ENCODE results near the gene CLMP. TPM values are rescaled to one million over a fixed set of nuclear protein-coding genes. Genes with fewer than 3 reads are reported as not detected.

The CLMP gene
- total and polyA plus RNA-seq, 2 donors (not counting 3 experiments of a cell fraction or from before 2014, with no cell fraction given), result 0.03 to 0.18 TPM

DNA sequence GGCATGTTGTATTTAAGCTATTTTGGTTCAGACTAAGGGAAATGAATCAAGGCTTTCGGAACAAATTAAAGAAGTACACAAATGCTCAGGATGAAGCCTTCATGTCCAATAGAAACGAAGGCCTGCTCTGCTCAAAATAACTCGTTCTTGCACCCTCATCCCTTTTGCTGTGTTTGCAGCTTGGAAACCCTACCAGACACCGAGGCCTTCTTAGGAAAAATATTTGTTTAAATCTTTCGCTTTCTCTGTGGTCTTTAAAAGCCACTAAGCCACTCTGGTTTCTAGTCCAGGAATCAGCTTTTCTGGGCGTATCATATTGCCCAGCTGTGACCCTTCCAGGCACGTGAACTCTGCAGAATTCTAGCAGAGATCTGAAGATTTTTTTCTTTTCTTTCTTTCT, 72.2 kb downstream of the CLMP start:
- H2AFZ ChIP-seq (ENCODE audit: low read depth, low read length), result peak overlapping the region; percentile 97
- peak overlapping the region; percentile 17 for H3K9ac ChIP-seq (replicated peaks; ENCODE audit: extremely low read depth, insufficient read depth, low read length)
- H3K4me2 ChIP-seq (ENCODE audit: insufficient read depth, low read length), result peak overlapping the region; percentile 68
- BruUV-seq (replicated peaks), result no TSS peak
- H3K9me1 ChIP-seq (replicated peaks; ENCODE audit: control insufficient read depth, extremely low read depth, insufficient read depth, low read length), result no peaks in the 10 kb centered on the region
- H3K27ac ChIP-seq (ENCODE audit: insufficient read depth, low read depth, low read length), result peak overlapping the region; percentile 44
- ChIA-PET POLR2A (interaction anchor here (0.6 to 1.5 kb wide), 2 partner anchors 61 to 174 kb away, joined by 3 to 5 read pairs; partner anchors contain the start of gene HSPA8), CTCF (interaction anchor here (0.6 to 2.7 kb wide), 9 partner anchors 12 to 356 kb away, joined by 3 to 25 read pairs (median 5); no protein-coding TSS in a partner anchor)
- no peaks in the 10 kb centered on the region for H3K79me2 ChIP-seq (ENCODE audit: control insufficient read depth, insufficient read depth, low read length)
- dilution Hi-C loops (cut with MboI; ENCODE audit: extremely low pct_ligation_motif_present, low sequenced_read_pairs), result loop anchor here (25.0 kb wide), 1 partner anchor 139 kb away; no protein-coding TSS in a partner anchor
- TF ChIP-seq, protein P1, sequence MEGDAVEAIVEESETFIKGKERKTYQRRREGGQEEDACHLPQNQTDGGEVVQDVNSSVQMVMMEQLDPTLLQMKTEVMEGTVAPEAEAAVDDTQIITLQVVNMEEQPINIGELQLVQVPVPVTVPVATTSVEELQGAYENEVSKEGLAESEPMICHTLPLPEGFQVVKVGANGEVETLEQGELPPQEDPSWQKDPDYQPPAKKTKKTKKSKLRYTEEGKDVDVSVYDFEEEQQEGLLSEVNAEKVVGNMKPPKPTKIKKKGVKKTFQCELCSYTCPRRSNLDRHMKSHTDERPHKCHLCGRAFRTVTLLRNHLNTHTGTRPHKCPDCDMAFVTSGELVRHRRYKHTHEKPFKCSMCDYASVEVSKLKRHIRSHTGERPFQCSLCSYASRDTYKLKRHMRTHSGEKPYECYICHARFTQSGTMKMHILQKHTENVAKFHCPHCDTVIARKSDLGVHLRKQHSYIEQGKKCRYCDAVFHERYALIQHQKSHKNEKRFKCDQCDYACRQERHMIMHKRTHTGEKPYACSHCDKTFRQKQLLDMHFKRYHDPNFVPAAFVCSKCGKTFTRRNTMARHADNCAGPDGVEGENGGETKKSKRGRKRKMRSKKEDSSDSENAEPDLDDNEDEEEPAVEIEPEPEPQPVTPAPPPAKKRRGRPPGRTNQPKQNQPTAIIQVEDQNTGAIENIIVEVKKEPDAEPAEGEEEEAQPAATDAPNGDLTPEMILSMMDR (IDR thresholded peaks at IDR 0.05; ENCODE audit: extremely low read depth in 1 of 2, insufficient read depth in 1 of 2, low read depth in 1 of 2, low read length in 2 of 2), result no peak
- TF ChIP-seq POLR2AphosphoS5 (IDR thresholded peaks at IDR 0.05; ENCODE audit: insufficient read depth, low read depth, low read length) (no peak), POLR2A (IDR thresholded peaks at IDR 0.05; ENCODE audit: low read depth, low read length) (no peak), MAX (IDR thresholded peaks at IDR 0.05; ENCODE audit: insufficient read depth, insufficient read length) (no peak), GATA2 (IDR thresholded peaks at IDR 0.05; ENCODE audit: insufficient read depth, insufficient read length, low read depth, low read length) (no peak), FOS (IDR thresholded peaks at IDR 0.05; ENCODE audit: borderline replicate concordance, insufficient read depth, low read length) (no peak), EZH2 (IDR thresholded peaks at IDR 0.05; ENCODE audit: borderline replicate concordance, low read depth, low read length, severe bottlenecking) (no peak), JUN (IDR thresholded peaks at IDR 0.05; ENCODE audit: borderline replicate concordance, insufficient read depth, insufficient read length, low read depth) (no peak), MYC (IDR thresholded peaks at IDR 0.05; ENCODE audit: low read depth, low read length) (no peak)
- no peaks in the 10 kb centered on the region for H3K9me3 ChIP-seq (replicated peaks; ENCODE audit: control insufficient read depth, insufficient read depth, low read length)
- H3K4me3 ChIP-seq (replicated peaks in 1 of 3; ENCODE audit: insufficient read depth in 1 of 3, low read depth in 1 of 3, low read length in 3 of 3), result no peak overlapping the region
- H3K27me3 ChIP-seq (ENCODE audit: control insufficient read depth in 2 of 2, insufficient read depth in 2 of 2, low read length in 2 of 2), result no peaks in the 10 kb centered on the region
- no peaks in the 10 kb centered on the region for H4K20me1 ChIP-seq (replicated peaks; ENCODE audit: control insufficient read depth, extremely low read depth, insufficient read depth, low read length)
- H3K36me3 ChIP-seq (ENCODE audit: control insufficient read depth in 2 of 2, extremely low read depth in 1 of 2, insufficient read depth in 2 of 2, low read length in 2 of 2), result no peaks in the 10 kb centered on the region
- DNase-seq (ENCODE audit: low read depth, low spot score) (no peak), FAIRE-seq (peak; percentile 35)
- H3K4me1 ChIP-seq (ENCODE audit: control insufficient read depth, extremely low read depth, insufficient read depth, low read length), result peaks cover 22% of the 10 kb centered on the region
- intact Hi-C loops (cut with micrococcal nuclease), result no loop called here
